Right atrium auricular region (tissue), 2 donors: Measurements from ENCODE around the gene MRPL27. TPM values are rescaled to one million over a fixed set of nuclear protein-coding genes. Genes with fewer than 3 reads are reported as not detected.

Experiments used
- DNase-seq: peaks from one replicate; pipeline ENCODE4 v3.0.0-alpha.2; 2019; ENCODE audit warnings: low spot score
- H3K27ac ChIP-seq, 2 donors: fragments of 200-600 bp; sonication (generic); 1 replicate in 1 of 2; 2 replicates in 1 of 2; pipeline ENCODE4 v1.5.1; 2016 to 2019
- H3K27me3 ChIP-seq, 2 donors: fragments of 200-600 bp; sonication (generic); one replicate each; pipeline versions ENCODE4 v1.5.1 to v1.6.0; 2017 to 2019
- H3K36me3 ChIP-seq: fragments of 200-600 bp; sonication (generic); one replicate; pipeline ENCODE4 v1.5.1; 2016
- H3K4me1 ChIP-seq, 2 donors: fragments of 200-600 bp; sonication (generic); one replicate each; pipeline versions ENCODE4 v1.5.1 to v1.6.0; 2017 to 2019
- H3K4me3 ChIP-seq, 2 donors: fragments of 200-600 bp; sonication (generic); 1 replicate in 1 of 2; 2 replicates in 1 of 2; pipeline ENCODE4 v1.5.1; 2017 to 2019; ENCODE audit warnings: mild to moderate bottlenecking in 1 of 2, moderate library complexity in 1 of 2
- H3K9me3 ChIP-seq, 2 donors: fragments of 200-600 bp; sonication (generic); one replicate each; pipeline ENCODE4 v1.5.1; 2019
- total RNA-seq, 2 donors: library from RNA; depleted of rRNA; stranded (reverse); fragments of >200 nt; gene quantifications; one replicate each; pipeline ENCODE4 v1.1.0, GENCODE V29; 2016
- TF ChIP-seq, protein P1 (sequence below), 2 donors: fragments of 200-600 bp; sonication (generic); IDR thresholded peaks; one replicate each; pipeline ENCODE4 v1.5.1; 2019; ENCODE audit warnings: antibody characterized with exemption in 2 of 2

The MRPL27 gene
- total RNA-seq, 2 donors from 2014 or later: 87.1 to 91.0 TPM

DNA sequence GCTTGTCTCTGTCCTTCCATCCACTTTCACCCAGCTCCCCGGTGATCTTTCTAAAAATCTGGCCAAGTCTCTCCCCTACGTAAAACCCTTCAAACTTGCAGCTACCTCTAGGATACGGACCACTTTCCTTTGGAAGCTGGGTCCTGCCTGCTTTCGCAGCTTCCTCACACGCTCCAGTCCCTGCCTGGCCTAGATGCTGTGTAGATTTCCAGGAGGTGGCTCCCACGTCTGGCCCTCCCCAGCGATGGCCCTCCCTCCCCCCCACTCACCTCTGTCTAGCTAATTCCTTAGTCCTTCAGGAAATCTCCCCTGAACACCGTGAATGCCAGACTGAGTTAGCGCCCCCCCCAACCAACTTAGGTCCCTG lies 24.9 kb upstream of the MRPL27 start:
- Histone ChIP-seq H3K9me3 (no peaks in the 10 kb centered on the region), H3K4me1 (peaks cover 0 to 29% of the 10 kb centered on the region in 2 donors), H3K27ac (peak overlapping the region in 1 of 2 donors; percentile 88), H3K27me3 (no peaks in the 10 kb centered on the region), H3K36me3 (peaks cover 20% of the 10 kb centered on the region), H3K4me3 (peak overlapping the region in 1 of 2 donors; percentile 96)
- TF ChIP-seq, protein P1, sequence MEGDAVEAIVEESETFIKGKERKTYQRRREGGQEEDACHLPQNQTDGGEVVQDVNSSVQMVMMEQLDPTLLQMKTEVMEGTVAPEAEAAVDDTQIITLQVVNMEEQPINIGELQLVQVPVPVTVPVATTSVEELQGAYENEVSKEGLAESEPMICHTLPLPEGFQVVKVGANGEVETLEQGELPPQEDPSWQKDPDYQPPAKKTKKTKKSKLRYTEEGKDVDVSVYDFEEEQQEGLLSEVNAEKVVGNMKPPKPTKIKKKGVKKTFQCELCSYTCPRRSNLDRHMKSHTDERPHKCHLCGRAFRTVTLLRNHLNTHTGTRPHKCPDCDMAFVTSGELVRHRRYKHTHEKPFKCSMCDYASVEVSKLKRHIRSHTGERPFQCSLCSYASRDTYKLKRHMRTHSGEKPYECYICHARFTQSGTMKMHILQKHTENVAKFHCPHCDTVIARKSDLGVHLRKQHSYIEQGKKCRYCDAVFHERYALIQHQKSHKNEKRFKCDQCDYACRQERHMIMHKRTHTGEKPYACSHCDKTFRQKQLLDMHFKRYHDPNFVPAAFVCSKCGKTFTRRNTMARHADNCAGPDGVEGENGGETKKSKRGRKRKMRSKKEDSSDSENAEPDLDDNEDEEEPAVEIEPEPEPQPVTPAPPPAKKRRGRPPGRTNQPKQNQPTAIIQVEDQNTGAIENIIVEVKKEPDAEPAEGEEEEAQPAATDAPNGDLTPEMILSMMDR (IDR thresholded peaks at IDR 0.05): no peak
- DNase-seq: no peak

DNA sequence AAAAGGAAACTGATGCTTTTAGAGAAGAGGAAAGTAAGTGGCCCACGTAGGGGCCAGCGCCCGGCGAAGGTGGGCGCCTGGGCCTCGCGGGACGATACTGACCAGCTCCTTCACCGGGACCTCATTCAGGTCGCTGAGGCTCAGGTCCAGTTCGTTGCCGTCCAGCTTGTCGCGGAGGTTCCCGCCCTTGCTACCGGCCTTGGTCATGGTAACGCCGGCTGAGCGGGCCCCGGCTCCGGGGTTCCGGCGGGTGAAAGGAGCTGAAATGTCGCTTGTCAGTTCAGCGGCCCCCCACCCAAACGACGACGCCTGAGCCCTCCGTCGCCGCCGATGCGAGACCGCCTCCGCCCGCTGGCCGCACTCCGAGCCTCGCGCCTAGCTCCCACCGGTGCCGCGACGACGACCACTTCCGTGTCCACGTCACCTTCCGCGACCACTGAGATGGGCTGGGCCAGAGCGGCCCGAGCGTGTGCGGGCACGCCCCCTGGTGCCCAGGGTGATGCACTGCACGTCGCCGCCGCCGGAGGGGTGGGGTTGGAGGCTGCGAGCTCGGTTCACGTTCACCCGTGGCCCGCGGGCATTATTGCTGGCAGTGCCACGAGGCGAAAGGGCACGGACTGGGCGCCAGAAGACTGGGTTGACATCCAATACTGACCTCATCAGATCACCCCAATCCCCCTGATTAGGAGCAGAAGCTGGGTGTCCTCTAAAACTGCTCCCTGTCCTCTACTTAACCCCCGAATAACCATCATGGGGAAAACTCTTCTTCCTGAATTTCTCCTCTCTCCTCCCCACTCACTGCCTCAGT lies 24.3 kb upstream of the MRPL27 start, which contains the start of gene LRRC59:
TSS of gene LRRC59 (minus strand) at position 413 of the 808 bp plus-strand sequence. CDS start at position 207, 206 bp downstream.
- Histone ChIP-seq H3K36me3 (peaks cover 26% of the 10 kb centered on the region), H3K9me3 (no peaks in the 10 kb centered on the region), H3K27me3 (no peaks in the 10 kb centered on the region), H3K27ac (peak within 1 kb of the TSS; percentile 66 to 88), H3K4me1 (peaks cover 0 to 29% of the 10 kb centered on the region in 2 donors), H3K4me3 (peak within 1 kb of the TSS; percentile 68 to 96)
- DNase-seq: peak; percentile 86
- TF ChIP-seq, protein P1 (IDR thresholded peaks at IDR 0.05): peak; percentile 94 to 99

DNA sequence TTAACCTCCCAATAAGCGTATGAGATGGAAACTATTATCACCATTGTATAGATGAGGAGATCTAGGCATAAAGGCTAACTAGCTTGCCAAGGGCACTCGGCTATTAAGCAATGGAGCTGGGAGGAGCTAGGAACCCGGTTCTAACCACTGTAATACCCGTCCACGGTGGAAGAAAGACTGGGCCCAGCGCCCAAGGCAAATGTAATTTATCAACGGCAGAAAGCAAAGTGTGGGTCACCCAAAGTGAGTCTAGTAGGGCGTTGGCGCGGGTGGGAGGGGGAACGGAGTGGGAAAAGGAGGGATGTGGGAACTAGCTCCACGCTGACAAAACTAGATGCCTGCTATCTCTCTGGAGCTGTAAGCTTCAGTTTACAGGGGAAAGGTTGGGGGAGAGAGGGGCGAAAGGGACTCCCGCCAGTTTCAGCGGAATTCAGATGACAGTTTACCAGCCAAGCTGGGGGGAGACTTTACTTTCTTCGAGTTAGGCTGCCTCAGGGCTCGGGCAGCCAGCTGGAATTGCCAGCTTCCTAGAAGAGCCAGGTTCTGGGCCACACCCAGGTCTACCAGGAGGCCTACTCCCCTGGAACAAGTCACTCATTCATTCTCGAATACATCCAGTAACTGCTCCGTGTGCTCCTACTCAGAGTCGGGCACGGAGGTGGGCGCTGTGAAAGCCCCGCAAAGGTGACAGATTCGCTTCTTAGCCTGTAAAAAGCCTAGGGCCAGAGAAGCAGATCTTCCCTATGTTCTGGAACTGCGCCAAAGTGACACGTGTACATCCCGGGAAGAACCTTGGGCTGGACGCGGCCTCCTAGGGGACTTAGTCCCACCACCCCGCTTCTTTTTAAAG lies 23.5 kb upstream of the MRPL27 start:
- H3K4me3 ChIP-seq: peak overlapping the region; percentile 68 to 96
- no peaks in the 10 kb centered on the region for H3K9me3 ChIP-seq
- H3K4me1 ChIP-seq: peaks cover 0 to 29% of the 10 kb centered on the region in 2 donors
- no peak for DNase-seq
- H3K27me3 ChIP-seq: no peaks in the 10 kb centered on the region
- TF ChIP-seq, protein P1 (IDR thresholded peaks at IDR 0.05): no peak
- peaks cover 34% of the 10 kb centered on the region for H3K36me3 ChIP-seq
- H3K27ac ChIP-seq: peak overlapping the region; percentile 66 to 88

DNA sequence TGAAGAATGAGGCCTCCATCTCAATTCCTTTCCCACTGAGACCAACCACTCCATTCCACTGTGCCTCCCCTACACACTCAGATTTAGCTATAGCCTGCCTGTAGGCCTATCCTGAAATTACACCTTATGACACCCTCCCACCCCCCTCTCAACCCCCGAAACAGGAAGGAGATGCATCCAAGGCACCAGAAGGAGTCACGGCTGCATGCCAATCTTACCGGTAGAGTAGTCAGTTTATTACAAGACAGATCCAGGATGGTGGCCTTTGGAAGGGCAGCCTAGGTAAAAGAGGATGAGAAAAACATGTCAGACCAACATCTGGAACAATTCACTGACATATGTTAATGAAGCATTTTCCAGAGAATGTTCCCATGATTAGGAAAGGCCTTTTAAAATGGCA lies 21.7 kb upstream of the MRPL27 start:
- no peak for DNase-seq
- H3K9me3 ChIP-seq: no peaks in the 10 kb centered on the region
- H3K4me3 ChIP-seq: no peak overlapping the region
- H3K27ac ChIP-seq: no peak overlapping the region
- no peaks in the 10 kb centered on the region for H3K27me3 ChIP-seq
- TF ChIP-seq, protein P1 (IDR thresholded peaks at IDR 0.05): no peak
- peaks cover 52% of the 10 kb centered on the region for H3K36me3 ChIP-seq
- peaks cover 0 to 29% of the 10 kb centered on the region in 2 donors for H3K4me1 ChIP-seq

DNA sequence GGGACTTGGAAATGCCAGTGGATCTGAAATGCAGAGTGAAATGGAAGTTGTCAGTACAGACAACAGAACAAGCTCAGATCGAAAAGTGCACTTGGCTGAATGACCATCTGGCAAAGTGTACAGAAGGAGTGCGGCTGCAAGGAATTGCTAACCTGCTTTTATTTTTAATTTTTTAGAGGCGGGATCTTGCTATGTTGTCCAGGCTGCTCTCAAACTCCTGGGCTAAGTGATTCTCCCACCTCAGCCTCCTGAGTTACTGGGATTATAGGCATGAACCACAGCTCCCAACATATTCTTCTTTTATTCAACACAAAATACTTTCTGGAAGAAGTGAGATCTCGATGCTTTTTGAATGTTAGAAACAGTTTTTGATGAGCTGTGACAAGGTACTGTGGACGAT lies 20.7 kb upstream of the MRPL27 start:
- Histone ChIP-seq H3K36me3 (peaks cover 62% of the 10 kb centered on the region), H3K4me3 (no peak overlapping the region), H3K27me3 (no peaks in the 10 kb centered on the region), H3K27ac (no peak overlapping the region), H3K9me3 (no peaks in the 10 kb centered on the region), H3K4me1 (peaks cover 0 to 29% of the 10 kb centered on the region in 2 donors)
- TF ChIP-seq, protein P1 (IDR thresholded peaks at IDR 0.05): no peak
- no peak for DNase-seq
